GM18526 (cell line): ENCODE measurements around the gene NPBWR2.

Experiments used
- POLR2A ChIP-seq: IDR thresholded peaks from 3 replicates; pipeline ENCODE4 v1.6.1; 2011; ENCODE audit not compliant: insufficient read length; ENCODE audit errors: extremely low read depth

Gene NPBWR2

DNA sequence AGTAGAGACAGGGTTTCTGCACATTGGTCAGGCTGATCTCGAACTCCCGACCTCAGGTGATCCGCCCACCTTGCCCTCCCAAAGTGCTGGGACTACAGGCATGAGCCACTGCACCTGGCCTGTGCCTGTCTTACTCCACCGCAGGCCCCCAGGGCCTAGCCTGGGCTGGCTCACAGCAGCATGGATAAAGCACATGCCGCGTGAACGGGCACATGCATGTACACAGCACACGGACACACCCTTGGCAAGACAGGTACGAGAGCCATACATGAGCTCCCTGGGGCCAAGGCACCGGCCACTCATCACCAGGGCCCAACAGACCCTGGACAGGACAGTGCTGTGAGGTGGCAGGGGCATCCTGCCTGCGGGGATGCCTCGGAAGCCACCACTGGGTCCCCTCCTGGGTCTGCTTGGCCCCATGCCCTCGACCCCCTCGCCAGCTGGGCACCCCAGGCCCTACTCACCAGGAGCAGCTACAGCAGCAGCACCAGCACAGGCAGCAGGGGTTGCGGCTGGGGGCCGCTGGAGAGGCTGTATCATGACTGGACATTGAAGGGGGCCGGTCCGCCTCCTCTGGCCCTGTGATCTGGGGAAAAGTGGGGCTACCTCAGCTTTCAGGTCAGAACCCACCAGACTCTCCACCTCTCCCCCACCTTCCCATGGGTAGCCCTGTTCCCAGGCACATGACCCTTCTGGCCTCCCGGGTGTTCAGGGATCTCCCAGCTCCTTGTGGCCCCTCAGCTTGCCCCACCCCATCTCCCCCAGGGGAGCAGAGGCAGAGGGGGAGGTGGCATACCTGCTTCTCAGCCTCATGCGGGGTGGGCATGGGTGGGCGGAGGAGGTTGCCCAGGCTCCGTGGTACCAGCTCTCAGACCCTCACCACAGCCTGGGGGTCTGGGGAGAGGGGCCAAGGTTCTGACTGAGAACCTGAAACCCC, 31.0 kb downstream of the NPBWR2 start:
- no peak for TF ChIP-seq POLR2A

DNA sequence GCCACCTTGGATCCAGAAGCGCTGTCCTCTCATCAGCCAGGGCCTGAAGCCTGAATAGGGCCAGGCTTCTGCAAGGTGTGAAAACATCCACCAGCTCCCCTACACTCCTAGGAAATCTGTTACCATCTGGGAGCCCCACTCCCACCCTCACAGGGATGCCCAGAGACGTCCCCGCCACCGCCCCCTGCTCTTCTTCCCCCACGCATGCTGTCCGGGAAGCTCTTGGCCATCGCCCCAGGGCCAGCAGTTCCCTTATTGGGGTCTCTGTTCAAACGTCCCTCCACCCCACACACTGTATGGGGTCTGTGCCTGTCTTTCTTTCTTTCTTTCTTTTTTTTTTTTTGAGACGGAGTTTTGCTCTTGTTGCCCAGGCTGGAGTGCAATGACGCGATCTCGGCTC, 31.8 kb downstream of the NPBWR2 start:
- TF ChIP-seq POLR2A = no peak

DNA sequence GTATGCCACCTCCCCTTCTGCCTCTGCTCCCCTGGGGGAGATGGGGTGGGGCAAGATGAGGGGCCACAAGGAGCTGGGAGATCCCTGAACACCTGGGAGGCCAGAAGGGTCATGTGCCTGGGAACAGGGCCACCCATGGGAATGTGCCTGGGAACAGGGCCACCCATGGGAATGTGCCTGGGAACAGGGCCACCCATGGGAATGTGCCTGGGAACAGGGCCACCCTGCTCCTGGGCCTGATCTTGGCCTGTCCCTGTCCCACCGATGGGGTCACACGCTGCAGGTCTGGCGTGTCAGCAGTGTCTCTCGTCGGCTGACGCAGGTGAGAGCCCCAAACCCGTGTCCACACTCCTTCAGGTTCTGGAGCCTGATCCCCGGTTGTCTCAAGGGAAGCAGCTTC, 32.4 kb downstream of the NPBWR2 start:
- no peak for TF ChIP-seq POLR2A

DNA sequence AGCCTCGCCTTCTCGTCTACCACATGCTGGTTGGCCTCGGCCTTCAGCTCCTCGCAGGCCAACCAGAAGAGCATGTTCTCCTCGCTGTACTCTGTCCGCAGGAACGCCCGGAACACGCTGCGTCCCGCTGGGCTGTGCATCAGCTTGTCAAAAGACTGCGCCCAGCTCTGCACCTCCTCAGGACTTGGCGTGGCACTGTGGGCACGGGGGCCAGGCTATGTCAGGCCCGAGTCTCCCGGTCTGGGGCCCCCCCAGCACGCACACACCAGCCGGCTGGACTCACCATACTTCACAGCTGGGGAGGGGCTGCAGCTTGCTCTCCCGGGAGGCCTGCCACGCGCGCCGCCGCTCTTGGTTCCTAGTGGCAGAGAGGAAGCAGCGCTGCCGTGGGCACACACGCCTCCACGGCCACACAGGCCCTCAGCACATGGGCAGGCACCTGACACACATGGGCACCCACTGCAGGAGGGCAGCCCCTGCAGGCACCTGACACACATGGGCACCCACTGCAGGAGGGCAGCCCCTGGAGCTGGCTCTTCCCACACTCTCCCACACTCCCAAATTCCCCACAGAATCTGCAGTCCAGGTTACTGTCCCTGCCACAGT, 33.1 kb downstream of the NPBWR2 start:
- TF ChIP-seq POLR2A = no peak

DNA sequence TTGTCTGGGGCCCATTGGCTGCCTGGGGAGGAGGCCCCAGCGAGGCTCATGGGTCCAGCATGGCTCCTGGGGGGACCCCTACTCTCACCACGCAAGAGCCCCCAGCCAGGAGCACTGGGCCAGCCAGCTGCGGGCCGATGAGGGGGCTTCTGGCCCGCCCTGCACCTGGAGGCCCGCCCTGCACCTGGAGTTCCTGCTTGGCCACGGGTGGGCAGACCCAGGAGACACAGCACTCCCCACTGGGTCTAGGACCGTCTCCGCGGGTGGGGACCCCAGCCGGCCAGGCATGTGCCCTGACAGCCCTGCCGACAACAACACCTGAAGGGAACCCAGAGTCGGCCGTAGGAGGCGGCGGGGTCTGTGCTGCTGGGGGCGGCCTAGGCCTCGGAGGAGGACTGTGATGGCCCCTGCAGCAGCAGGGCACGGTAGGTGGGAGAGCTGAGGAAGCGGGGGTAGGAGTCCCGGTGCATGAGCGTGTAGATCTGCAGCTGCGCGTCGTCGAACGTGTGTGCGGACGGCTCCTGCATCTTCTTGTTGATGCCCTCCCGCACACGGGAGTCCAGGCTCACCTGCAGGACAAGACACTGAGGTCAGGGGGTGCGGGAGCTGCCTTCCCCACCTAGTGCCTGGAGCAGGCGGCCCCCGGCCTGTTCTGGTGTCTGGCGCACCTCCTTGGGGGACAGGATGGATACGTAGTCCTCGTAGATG, 33.7 kb downstream of the NPBWR2 start:
- TF ChIP-seq POLR2A = no peak

DNA sequence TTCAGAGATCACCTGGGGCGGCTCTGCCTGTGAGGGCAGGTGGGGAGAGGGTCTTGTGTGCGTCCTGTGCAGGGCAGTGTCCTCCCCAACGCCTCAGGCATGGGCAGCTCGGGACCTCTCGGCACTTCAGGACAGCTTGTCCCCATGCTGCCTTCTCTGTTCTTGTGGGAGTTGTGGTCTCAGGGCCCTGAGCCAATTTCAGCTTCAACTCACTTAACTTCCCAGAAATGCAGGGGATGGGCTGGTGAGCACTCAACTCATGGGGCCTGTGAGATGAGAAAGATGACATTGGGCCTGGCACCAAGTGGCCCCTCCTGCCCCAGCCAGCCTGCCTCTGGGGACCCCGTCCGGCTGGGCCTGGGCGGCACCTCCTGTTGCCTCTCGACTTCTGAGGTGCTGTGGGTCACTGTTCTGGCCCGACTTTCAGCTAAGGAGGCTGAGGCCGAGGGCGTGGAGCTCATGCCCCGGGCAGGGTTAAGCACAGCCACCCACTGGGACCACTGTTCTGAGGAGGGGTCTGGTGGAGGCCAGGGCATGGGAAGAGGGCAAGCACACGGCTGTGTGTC, 34.8 kb downstream of the NPBWR2 start:
- no peak for TF ChIP-seq POLR2A

DNA sequence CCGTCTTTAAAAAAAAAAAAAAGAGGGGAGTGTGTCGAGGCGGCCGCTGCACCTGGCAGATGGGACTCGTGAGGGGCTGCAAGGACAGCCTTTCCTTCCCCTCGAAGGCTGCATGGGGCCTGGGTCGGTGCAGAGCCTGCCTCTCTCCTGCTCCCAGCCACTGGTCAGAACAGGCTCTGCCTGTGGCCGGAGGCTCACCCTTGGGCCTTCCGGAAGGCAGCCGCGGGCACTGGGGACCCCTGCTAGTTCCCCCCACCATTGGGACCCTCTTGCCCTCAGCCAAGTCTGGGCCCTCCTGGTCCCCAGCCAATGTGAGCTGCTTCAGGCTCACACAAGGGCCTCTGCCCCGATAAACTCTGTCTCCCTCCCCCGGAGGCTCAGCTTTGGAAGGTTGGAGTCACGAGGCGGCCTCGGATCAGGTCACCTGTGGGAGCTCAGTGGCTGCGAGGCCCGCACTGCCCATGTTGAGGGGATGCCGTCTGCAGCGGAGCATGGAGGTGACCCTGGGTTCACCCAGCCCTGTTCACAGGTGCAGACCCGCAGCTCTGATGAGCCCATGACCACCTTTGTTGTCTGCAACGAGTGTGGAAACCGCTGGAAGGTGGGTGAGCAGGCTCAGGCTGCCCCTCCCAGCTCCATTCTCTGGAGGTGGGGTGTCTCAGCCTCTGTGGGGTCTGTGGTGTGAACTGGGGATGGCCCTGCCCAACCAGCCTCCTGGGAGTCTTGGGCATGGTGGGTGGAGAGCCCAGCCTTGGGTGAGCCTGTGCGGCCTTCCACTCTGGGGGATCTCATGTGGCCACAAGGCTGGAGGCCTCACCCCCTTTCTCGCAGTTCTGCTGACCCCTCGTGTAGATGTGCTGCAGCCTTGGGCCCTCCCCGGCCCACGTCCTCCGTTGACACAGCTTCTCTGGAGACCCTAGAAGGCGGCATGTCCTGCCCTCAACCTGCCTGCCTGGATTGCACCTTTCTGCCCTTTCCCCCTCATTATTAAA, 35.7 kb downstream of the NPBWR2 start:
- peak; percentile 23 for TF ChIP-seq POLR2A

DNA sequence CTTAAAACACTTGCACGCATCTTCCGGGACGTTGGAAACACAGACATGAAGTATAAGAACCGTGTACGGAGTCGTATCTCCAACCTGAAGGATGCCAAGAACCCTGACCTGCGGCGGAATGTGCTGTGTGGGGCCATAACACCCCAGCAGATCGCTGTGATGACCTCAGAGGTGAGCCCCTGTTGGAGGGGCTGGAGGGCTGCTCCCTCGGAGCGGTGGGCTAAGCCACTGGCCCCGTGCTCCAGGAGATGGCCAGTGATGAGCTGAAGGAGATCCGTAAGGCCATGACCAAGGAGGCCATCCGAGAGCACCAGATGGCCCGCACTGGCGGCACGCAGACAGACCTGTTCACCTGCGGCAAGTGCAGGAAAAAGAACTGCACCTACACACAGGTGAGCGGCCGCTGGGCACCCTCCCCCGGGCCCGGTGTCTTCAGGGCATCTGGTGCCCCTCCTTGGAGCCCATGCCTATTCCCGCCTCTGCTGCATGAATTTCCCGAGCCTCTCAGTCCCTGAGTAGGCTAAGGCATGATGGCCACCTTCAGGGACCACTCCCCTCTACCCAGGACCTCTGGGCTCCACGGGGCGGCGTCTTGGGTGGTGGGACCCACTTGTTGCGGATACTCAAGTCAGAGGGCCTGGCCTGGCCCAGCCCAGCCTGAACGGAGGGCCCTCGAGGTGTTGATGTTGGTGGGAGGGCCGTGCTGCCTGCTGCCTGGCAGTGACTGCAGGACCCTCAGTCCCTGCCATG, 36.9 kb downstream of the NPBWR2 start:
- no peak for TF ChIP-seq POLR2A

DNA sequence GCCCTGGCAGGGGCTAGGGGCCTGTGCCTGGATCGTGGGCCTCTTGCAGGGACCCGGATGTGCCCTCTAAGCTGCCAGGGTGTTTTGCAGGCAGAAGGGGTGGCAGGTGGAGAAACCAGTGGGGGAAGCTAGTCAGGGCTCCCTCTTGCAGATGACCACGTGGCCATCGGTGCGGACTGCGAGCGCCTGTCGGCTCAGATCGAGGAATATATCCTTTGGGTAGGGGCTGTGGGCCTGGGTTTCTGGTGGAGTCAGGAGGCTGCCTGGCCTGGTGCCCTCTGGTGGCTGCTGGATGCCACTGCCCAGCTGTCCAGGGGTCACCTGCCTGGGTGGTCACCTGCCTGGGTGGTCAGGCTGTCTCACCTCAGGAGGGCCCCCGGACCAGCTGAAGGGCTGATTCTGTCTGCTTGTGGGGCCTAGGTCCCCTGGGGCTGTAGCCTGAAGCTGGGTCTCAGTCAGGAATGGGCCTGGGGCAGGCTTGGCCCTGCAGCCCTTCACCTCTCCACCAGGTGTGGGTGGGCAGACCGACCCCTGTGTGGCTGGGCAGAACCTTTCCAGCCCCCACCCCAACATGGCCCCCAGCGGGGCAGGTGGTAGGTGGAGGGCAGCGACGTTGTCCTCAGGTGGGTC, 37.6 kb downstream of the NPBWR2 start:
- no peak for TF ChIP-seq POLR2A

DNA sequence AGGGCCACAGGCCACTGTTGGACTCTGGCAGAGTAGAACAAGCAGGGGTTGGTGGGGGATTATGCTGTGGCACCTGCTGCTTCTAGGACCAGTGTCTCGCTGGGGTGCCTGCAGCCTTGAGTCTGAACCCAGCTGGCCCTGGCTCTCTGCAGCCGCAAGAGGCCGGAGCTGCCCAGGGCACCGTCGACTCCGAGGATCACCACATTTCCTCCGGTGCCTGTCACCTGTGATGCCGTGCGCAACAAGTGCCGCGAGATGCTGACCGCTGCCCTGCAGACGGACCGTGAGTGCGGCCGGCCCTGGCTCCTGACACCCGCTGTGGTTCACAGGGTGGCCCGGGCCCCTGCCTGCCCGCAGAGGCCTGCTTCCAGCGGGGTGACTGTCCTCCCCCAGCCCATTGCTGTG, 38.2 kb downstream of the NPBWR2 start:
- no peak for TF ChIP-seq POLR2A

DNA sequence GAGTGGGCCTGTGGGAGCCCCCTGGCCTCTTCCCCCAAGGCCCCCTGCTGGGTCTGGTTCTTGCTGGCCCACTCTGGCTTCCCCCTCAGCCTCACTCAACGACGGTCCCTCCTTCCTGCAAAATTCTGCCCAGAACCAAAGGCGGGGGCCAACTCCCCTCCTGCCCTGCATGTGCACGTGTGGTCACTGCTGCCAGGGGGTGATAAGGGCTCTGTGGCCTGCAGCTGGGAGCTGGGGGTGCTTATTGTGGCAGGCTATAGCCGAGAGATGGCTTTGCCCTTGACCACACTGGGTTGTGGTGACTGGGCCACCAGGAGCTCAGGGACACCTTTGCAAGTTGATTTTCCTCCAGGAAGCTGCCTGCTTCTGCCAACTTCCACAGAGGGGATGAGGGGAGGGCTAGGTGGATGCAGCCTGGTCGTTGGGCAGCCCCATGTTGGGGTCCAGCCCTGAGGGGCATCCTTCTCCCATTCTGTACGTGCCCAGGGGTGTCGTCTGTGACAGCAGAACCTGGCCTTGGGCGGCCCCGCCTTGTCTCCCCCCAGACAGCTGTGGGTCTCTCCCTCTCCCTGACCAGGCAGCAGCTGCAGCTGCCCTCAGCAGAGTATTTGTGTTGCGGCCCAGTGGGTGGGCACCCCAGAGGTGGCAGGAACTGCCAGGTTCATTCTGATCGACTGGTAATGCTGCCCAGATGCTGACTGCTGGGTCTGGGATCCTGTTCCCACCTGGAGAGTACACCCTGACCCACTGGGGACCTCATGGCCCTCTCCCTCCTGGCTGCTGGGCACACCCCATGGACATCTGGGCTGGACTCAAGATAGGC, 38.8 kb downstream of the NPBWR2 start:
- TF ChIP-seq POLR2A = no peak

DNA sequence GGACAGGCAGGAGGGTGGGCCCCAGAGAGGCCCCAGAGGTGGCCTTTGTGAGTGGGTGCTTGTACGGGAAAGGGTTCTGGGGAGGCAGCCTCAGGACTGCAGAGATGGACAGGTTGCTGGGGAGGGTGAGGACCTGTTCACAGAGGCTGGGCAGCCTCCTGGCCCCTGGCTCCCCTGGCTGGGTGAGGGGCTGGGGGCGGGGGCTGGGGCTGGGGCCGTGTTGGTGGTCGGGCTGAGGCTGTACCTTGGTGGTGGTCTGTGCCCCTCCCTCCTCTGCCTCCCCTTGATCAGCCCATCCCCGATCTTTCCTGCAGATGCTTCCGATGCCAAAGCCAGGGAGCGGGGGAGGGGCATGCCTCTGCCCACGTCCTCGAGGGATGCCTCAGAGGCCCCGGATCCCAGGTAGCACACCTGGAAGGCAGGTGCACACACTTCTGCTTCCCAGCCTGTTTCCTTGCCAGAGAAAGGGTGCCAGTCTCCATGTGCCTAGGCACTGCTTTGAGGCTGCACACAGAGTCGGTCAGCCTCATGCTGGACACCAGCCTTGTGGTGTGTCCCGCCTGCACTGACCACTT, 39.5 kb downstream of the NPBWR2 start:
- no peak for TF ChIP-seq POLR2A
